HG02610 (cell line): ENCODE data around the gene SLC39A11.

ENCODE experiments used
- ATAC-seq: cut with Tn5 transposase; IDR thresholded peaks from one replicate; pipeline ENCODE4 v1.9.1; 2021; ENCODE audit warnings: mild to moderate bottlenecking, moderate library complexity; ENCODE audit not compliant: unreplicated experiment

The SLC39A11 gene

DNA sequence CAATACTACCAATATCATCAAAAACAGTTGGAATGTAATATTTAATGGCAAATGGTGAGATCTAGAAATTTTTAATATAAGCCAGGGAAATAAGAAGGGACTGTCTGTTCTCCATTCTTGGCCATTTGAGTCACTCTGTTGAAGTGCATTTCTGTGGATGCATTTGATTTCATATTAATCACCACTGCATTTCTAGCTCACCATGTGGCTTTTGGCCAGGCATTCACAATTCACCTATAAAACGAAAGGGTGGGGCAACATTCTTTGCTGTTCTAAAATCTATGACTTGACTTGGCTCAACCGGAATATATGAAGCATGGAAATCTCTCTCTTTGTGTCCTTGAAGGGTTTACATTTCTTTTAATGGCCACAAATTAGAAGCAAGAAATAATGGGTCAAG is 483.0 kb downstream of the SLC39A11 start:
- ATAC-seq = no peak

DNA sequence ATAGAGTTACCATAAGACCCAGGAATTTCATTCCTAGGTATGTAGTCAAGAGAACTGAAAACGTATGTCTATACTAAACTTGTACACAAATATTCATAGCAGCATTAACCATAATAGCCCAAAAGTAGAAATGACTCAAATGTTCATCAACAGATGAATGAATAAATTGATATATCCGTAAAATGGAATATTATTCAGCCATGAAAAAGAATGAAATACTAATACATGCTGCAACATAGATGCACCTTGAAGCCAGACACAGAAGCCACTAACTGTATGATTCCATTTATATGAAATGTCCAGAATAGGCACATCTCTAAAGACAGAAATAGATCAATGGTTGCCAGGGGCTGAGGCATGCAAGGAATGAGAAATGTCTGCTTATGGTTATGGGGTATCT is 484.1 kb downstream of the SLC39A11 start:
- ATAC-seq = no peak

DNA sequence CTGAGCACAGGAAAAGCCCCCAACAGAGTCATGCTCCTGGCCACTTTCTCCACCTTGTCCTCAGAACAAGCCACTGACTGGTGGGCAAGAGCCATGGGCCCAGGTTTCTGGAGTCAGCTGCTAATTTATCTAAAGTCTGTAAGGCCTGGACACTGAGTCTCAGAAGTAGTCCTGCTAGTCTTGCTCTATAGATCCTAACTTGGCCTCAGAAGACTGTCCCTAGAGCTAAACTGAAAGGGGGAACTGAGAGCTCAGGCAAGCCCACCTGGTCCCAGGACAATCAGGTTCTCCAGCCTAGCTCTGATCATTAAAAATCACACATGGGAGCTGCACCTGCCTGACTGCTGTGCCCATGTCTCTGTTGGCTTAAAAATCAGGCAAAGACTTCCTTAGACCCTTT is 485.8 kb downstream of the SLC39A11 start:
- no peak for ATAC-seq

DNA sequence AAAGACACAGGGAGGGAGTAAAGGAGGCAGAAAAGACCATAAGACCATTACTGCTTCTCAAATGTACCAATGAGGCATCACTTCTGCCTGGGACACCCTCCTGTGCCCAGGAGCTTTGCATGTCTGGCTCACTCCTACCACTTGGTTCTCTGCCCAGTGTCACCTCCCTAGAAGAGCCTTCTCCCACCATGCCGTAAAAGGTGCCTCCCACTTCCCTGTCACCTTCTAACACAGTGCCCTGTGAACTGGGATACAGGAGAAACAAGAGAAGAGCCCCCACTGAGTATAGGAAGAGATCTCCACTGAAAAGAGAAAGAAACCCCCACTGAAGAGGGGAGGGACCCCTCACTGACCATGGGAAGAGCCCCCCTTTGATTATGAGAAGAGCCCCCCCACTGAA is 486.9 kb downstream of the SLC39A11 start:
- no peak for ATAC-seq

DNA sequence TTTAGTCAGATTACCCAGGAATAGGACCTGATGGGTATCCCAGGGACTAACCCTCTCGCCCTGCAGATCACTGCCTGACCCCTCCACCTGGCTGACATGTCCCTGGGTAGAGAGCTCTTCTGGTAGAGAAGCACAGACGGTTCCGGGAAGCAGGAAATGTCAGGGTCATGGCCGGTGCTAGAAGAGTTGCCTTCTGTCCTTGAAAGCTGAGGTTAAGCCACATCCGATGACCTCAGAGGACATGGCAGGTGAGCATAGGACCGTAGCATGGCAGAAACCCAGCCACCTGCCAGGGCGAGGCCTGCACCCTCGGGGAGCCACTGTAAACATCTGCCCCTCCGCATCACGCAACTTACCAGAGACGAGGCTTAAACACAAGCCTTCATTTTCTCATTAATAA is 488.0 kb downstream of the SLC39A11 start:
- no peak for ATAC-seq

DNA sequence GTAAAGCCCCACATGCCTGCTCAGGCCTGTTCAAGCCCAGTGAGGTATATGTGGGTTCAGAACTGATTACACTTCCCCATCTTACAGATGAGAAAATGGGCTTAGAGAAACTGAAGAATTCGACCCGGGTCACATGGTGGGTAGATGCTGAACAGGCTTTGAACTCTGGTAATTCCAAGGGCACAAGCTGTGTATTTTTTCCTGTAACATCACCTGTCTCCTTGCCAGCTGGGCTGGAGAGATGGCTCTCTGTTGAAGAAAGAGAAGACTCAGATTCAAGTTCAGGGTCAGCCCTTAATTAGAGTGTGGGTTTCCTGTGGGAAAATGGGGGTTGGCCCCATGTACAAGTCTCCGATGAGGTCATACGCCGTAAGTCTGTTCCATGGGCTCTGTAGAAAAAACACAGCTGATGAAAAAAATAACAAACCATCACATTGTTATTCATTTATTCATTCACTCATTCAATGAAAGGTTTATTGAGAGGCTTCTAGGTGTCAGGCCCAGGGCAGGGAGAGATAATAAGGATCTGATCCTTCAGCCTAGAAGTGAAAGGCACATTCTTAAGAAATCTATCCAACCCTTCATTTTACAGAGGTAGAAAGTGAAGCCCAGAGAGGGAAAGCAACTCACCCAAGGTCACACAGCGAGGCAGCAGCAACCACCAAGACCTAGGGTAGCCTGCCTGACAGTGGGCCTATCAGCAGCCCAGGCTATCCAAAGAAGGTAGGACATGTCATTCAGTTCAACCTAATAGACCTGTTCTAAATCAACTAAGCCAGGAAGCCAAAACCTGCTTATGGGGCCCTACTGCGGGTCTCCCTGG is 488.9 kb downstream of the SLC39A11 start:
- ATAC-seq = no peak

DNA sequence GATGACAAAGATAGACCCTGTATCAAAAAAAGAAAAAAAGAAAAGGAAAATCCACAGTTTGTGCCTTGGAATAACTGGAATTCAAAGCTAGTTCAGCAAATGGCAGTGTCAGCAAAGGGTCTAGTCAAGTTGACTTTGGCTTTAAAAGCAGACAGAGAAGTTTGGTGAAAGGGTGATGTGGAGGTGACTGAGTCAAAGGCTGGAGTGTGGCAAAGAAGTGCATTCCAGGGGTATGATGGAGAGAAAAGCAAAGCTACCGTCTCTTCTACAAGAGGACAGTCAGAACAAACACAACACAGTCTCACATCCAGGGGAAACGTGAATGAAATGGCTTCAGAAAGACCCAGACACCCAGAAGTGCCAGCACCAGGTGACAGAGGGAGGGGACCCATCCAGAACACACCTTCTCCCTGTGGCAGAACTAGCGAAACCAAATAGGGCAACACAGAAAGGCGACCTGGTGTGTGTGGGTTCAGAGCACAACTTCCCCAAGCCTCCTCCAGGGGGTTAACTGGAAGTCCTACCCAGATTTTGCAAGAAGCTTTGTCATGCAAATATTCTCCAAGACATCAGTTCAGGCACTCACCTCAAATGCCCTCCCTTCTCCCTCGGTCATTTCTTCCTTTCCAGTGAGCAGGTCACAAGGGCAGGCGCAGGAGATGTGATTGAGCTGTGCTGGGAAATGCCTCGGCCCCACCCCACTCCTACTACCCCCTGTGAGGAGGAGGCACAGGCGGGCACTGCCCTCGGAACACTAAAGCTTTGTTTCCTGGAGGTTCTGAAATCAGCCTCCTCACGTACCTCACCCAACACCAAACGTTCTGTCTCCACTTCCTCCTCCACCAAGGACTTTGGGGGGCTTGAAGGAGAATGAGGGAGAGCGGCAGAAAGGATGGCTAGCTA is 489.7 kb downstream of the SLC39A11 start:
- no peak for ATAC-seq

DNA sequence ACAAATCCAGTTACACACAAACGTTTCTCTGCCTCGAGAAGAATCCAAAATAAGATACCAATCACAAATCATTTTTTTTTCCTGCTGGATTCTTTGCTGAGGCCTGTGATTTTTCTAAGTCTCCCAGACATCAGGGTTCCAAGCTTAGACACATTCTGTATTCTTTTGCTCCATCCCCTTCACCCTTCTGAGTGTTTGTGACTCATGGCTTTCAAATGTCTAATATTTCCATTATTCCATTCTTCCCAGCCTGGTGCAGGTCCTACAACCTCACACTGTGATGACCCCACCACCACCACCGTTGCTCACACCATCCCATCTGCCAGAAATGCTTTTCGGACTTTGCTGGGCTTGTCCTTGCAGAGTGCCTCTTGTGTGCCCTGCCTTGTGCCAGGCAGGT is 491.6 kb downstream of the SLC39A11 start:
- ATAC-seq = no peak

DNA sequence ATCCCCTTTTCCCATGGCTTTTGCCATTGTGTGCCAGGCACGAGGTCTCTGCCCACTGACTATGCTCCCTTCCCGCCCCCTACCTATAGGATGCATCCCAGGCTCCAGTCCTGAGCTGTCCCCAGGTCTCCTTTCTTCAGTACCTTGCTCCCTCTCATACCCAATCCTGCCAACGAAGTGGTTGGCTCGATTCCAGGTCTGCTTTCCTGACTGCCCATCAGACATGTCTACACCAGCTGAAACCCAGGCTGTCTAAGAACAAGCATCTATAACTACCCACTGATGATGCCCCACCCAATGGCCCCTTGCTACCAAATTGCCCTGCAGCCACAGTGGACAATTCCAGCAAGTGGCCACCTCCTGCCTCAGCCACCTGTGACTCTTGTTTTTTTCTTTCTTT is 492.6 kb downstream of the SLC39A11 start:
- ATAC-seq = no peak

DNA sequence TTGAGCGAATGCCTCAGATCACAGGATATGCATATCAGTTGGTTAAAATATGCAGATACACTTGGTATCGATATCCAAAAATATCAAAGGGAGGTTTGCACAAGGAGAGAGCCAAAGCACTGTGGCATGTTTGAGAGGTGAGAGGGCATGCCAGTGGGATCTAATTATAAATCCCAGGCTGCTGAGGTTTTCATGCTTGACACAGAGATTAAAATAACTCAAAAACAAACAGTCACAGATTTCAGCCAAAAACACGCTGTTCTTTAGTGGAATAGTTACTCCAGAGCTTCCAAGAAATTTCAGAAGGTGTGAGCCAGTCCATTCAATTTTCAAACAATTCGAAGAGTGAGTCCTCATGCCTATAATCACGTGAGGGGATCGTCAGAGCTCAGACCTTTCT is 493.8 kb downstream of the SLC39A11 start:
- no peak for ATAC-seq

DNA sequence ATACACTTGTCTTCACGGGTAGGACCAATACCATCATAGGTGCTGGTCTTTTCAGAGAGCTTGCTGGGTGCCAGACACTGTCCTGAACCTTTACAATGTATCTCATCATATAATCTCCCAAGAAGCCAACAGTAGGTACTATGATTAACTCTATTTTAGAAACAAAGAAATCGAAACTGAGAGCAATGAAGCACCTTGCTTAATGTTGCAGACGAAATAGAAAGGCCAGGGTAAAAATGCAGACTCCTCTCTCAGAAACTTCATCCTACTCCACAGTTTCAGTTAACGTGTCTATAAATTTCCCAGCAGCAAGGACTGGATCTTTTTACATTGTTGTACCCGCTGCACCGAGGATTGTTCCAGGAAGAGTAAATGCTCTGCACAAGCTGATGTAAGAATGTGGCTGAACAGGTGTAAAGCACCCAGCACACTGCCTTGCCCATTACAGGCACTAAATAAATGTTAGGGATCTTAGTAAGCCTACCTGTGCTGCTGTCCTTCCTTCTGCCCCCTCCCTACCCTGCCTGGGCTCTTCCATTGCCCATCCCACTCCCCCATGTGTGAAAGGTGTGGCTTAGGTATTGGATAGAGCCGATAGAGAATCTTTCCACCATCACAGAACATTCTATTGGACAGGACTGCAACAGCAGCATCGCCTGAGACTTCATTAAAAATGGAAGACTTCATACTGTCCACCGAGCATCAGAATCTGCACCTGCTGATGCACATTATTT is 495.0 kb downstream of the SLC39A11 start:
- ATAC-seq = no peak
